Brain microvascular endothelial cell (primary cell): ENCODE measurements around the gene UNC5B.
A peak's percentile ranks its signal among the peaks of the same experiment; 100 is the strongest.

Experiments used
- DNase-seq: peaks from one replicate; pipeline ENCODE4 v3.0.0-alpha.2; 2020
- H3K27ac ChIP-seq: fragments of 250-450 bp; sonication (Bioruptor Pico); 2 replicates; pipeline ENCODE4 v1.5.1; 2020; ENCODE audit warnings: mild to moderate bottlenecking, moderate library complexity
- H3K27me3 ChIP-seq: fragments of 250-450 bp; sonication (Bioruptor Pico); replicated peaks from 2 replicates; pipeline ENCODE4 v1.5.1; 2020; ENCODE audit warnings: mild to moderate bottlenecking
- H3K36me3 ChIP-seq: fragments of 250-450 bp; sonication (Bioruptor Pico); replicated peaks from 2 replicates; pipeline ENCODE4 v1.5.1; 2020; ENCODE audit warnings: mild to moderate bottlenecking
- H3K4me3 ChIP-seq: 2 replicates; pipeline ENCODE4 v1.5.1; 2011; ENCODE audit warnings: low read depth, mild to moderate bottlenecking, control low read depth, low read length, moderate library complexity
- CTCF ChIP-seq: IDR thresholded peaks from 2 replicates; pipeline ENCODE4 v1.5.1; 2011; ENCODE audit warnings: low read depth, mild to moderate bottlenecking, moderate library complexity, low read length, control low read depth, inconsistent platforms; ENCODE audit errors: missing control alignments
- in situ Hi-C: cut with HindIII; loops from 2 replicates; pipeline ENCODE4 v1.10.0; 2017; ENCODE audit warnings: low sequenced_read_pairs, low pct_ligation_motif_present

Gene UNC5B

DNA sequence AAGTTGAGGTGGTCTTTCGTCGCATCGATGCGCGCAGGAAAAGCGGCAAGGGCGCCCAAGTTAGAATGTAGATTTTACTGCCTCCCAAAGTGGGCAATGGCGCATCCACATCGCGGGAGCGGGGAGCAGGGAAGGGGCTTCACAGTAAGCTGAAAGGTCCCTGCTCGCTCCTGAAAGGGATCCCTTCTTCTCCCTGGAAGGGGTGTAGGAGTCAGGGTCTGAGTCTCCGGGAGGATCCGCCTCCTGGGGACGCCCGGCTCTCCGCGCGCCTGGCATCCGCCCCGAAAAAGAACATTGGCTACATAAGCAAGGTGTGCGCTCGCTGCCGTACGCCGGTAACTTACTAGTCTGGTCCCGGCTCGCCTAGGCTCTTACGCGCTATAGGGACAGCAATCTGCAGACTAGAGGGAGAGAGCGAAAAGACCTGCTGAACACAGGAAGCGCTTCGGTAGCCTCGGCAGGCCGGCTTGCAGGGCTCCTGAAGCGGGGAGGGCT lies 804 bp downstream of the UNC5B start:
- H3K27ac ChIP-seq = no peak overlapping the region
- H3K4me3 ChIP-seq = peak overlapping the region; percentile 82
- TF ChIP-seq CTCF = no peak
- peaks cover 21% of the 10 kb centered on the region for H3K27me3 ChIP-seq
- in situ Hi-C loops = no loop called here
- peak; percentile 49 for DNase-seq
- H3K36me3 ChIP-seq = no peaks in the 10 kb centered on the region

GRCh38 chr10:71213761-71214440 lies 1.5 kb downstream of the UNC5B start:
- in situ Hi-C loops = no loop called here
- peak overlapping the region; percentile 82 for H3K4me3 ChIP-seq
- no peak for TF ChIP-seq CTCF
- peaks cover 21% of the 10 kb centered on the region for H3K27me3 ChIP-seq
- DNase-seq = peak; percentile 46
- no peak overlapping the region for H3K27ac ChIP-seq
- H3K36me3 ChIP-seq = no peaks in the 10 kb centered on the region

DNA sequence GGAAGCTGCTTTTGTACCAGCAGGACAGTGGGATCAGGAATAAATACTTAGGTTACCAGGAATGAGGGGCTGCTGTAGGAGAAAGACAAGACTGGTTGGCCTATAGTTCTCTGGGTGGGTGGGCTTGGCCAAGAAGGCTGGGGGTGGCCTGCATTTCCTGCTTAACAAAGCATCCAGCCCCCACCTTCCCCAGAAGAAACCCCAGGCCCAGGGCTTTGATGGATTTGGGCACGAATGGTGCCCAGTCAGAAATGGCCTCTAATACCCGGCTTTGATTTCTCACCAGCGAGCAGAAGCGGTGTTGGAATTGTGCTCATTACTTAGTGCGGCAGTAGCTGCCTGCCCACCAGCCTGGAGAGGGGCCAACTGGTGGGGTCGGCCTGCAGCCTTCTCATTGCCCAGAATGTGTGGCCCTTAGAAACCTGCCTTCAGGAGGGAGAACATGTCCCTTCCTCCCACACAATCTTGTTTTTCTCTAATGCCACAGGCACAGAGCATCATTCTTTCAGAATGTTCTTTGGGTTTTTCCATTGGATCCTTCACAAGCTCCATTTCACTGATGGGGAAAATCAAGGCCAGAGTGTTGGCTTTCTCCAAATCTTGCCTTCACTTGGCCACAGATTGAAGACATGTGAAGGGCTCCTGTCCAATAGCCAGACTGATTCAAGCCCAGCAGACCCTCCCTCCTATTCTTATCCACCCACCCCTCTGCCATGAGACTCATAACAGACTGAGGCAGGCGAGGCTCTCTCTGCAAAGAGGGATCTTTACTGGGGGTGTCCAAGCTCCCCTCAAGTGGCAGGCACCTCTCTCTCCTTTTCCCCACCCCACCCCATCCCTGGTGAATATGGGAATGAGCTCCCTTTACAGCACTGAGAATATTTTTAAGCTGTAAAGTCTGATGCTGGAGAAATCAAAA lies 2.5 kb downstream of the UNC5B start:
- DNase-seq = no peak
- Histone ChIP-seq H3K36me3 (no peaks in the 10 kb centered on the region), H3K27ac (no peak overlapping the region), H3K4me3 (peak overlapping the region; percentile 82), H3K27me3 (peaks cover 16% of the 10 kb centered on the region)
- no peak for TF ChIP-seq CTCF
- in situ Hi-C loops = no loop called here

DNA sequence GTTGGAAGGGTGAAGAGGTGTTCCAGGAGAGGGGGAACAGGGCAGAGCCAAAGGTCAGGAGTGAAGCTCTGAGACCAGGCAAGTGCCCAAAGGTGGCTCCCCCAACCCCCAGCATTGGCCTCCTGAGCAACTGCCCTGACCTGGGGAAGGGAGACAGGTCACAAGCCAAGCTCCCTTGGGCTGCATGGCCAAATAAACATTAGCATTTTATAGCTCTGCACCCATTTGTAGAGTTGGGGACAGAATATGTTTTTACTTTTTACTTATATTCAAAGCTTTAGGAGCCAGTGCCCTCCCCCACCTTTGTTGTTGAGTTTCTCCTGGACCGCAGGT lies 4.0 kb downstream of the UNC5B start:
- peaks cover 2% of the 10 kb centered on the region for H3K27me3 ChIP-seq
- no peak for DNase-seq
- in situ Hi-C loops = no loop called here
- H3K36me3 ChIP-seq = no peaks in the 10 kb centered on the region
- H3K27ac ChIP-seq = no peak overlapping the region
- H3K4me3 ChIP-seq = no peak overlapping the region
- TF ChIP-seq CTCF = no peak

GRCh38 chr10:71216751-71217265 lies 4.4 kb downstream of the UNC5B start:
- Histone ChIP-seq H3K27me3 (no peaks in the 10 kb centered on the region), H3K27ac (no peak overlapping the region), H3K36me3 (no peaks in the 10 kb centered on the region), H3K4me3 (peak overlapping the region; percentile 58)
- no peak for TF ChIP-seq CTCF
- no peak for DNase-seq
- in situ Hi-C loops = no loop called here
